K562 (cell line): ENCODE measurements around the gene SIMC1. TPM values are rescaled to one million over a fixed set of nuclear protein-coding genes. Genes with fewer than 3 reads are reported as not detected.

Experiments
- BACH1 ChIP-seq: fragments of 200-800 bp; sonication (Bioruptor generic); IDR thresholded peaks from 2 replicates; pipeline ENCODE4 v1.6.1; 2016; ENCODE audit warnings: missing genetic modification characterization, missing compliant biosample characterization
- BRD4 ChIP-seq: fragments of 200-600 bp; sonication (generic); IDR thresholded peaks from 2 replicates; pipeline ENCODE4 v1.6.1; 2017; ENCODE audit warnings: inconsistent platforms
- BRD9 ChIP-seq: fragments of 450-650 bp; IDR thresholded peaks from 2 replicates; pipeline ENCODE4 v1.6.1; 2018; ENCODE audit warnings: low read depth; ENCODE audit not compliant: partially characterized antibody
- DPF2 ChIP-seq: fragments of 450-650 bp; IDR thresholded peaks from 2 replicates; pipeline ENCODE4 v1.6.1; 2016
- ESRRA ChIP-seq: fragments of 450-650 bp; IDR thresholded peaks from 2 replicates; pipeline ENCODE4 v1.6.1; 2014; ENCODE audit warnings: low read depth, mild to moderate bottlenecking, moderate library complexity, borderline replicate concordance
- ETV5 ChIP-seq: sonication (generic); formaldehyde crosslinking; IDR thresholded peaks from 2 replicates; pipeline ENCODE4 v1.4.0; 2020; ENCODE audit warnings: low read depth, mild to moderate bottlenecking, missing genetic modification reagents
- GTF2A2 ChIP-seq: IDR thresholded peaks from 2 replicates; pipeline ENCODE4 v1.6.1; 2016; ENCODE audit warnings: mild to moderate bottlenecking, missing genetic modification characterization, missing compliant biosample characterization
- MCM5 ChIP-seq: fragments of 450-650 bp; IDR thresholded peaks from 2 replicates; pipeline ENCODE4 v1.6.1; 2016; ENCODE audit warnings: low read depth
- MECOM ChIP-seq: fragments of 250-450 bp; sonication (Bioruptor Pico); IDR thresholded peaks from 2 replicates; pipeline ENCODE4 v1.8.0; 2022; ENCODE audit warnings: inconsistent platforms
- MEIS2 ChIP-seq: fragments of 450-650 bp; IDR thresholded peaks from 2 replicates; pipeline ENCODE4 v1.6.1; 2014; ENCODE audit warnings: mild to moderate bottlenecking; ENCODE audit not compliant: partially characterized antibody
- MTA3 ChIP-seq: fragments of 450-650 bp; formaldehyde crosslinking; IDR thresholded peaks from 2 replicates; pipeline ENCODE4 v1.6.1; 2017; ENCODE audit warnings: mild to moderate bottlenecking, borderline replicate concordance
- NFXL1 ChIP-seq: fragments of 450-650 bp; formaldehyde crosslinking; IDR thresholded peaks from 2 replicates; pipeline ENCODE4 v1.4.0; 2021; ENCODE audit warnings: mild to moderate bottlenecking
- NUFIP1 ChIP-seq: fragments of 450-650 bp; IDR thresholded peaks from 2 replicates; pipeline ENCODE4 v1.6.1; 2018; ENCODE audit not compliant: partially characterized antibody
- PHF20 ChIP-seq: fragments of 450-650 bp; IDR thresholded peaks from 2 replicates; pipeline ENCODE4 v1.6.1; 2018; ENCODE audit not compliant: partially characterized antibody
- RBM34 ChIP-seq: fragments of 200-400 bp; formaldehyde crosslinking; IDR thresholded peaks from 2 replicates; pipeline ENCODE4 v1.6.1; 2018; ENCODE audit warnings: low read length, borderline replicate concordance; ENCODE audit not compliant: insufficient read depth
- RFX1 ChIP-seq: fragments of 450-650 bp; IDR thresholded peaks from 2 replicates; pipeline ENCODE4 v1.6.1; 2016; ENCODE audit warnings: mild to moderate bottlenecking, moderate library complexity
- SNIP1 ChIP-seq: fragments of 450-650 bp; IDR thresholded peaks from 2 replicates; pipeline ENCODE4 v1.7.1; 2017; ENCODE audit warnings: low read depth, mild to moderate bottlenecking
- TAL1 ChIP-seq: fragments of 450-650 bp; IDR thresholded peaks from 2 replicates; pipeline ENCODE4 v1.6.1; 2016; ENCODE audit warnings: mild to moderate bottlenecking
- YBX1 ChIP-seq: fragments of 450-650 bp; IDR thresholded peaks from 2 replicates; pipeline ENCODE4 v1.7.1; 2016; ENCODE audit warnings: mild to moderate bottlenecking
- polyA plus RNA-seq, 8 experiments: library from polyadenylated mRNA; depleted of rRNA in 4 of 8; stranded (reverse) in 5 of 8; unstranded in 3 of 8; fragments of >200 nt; fragmentation: Nextera tagmentation in 2 of 8; fragmentation: Illumina TruSeq in 1 of 8; extraction: Ambion mirVana in 2 of 8; extraction: Trizol in 1 of 8; gene quantifications; 2 replicates each; pipeline versions ENCODE4 v1.2.1 to v1.2.3, GENCODE V29; 2011 to 2014; ENCODE audit warnings: inconsistent platforms in 1 of 8, missing spikeins in 1 of 8
- total RNA-seq, 7 experiments: library from RNA; depleted of rRNA in 6 of 7; stranded (reverse); fragments of >200 nt in 6 of 7; fragmentation: Illumina TruSeq in 2 of 7; extraction: Trizol in 2 of 7; gene quantifications; 2 replicates each; pipeline versions ENCODE4 v1.2.1 to v1.2.3, GENCODE V29; 2011 to 2021; ENCODE audit warnings: low replicate concordance in 1 of 7
- TF ChIP-seq, protein P1 (sequence below): sonication (generic); formaldehyde crosslinking; IDR thresholded peaks from 2 replicates; pipeline ENCODE4 v1.8.0; 2022; ENCODE audit warnings: missing genetic modification reagents, mild to moderate bottlenecking, borderline replicate concordance
- TF ChIP-seq, protein P2 (sequence below): sonication (generic); formaldehyde crosslinking; IDR thresholded peaks from 2 replicates; pipeline ENCODE4 v1.8.1; 2023; ENCODE audit warnings: mild to moderate bottlenecking, missing genetic modification reagents
- TF ChIP-seq, protein P3 (sequence below): fragments of 200-800 bp; sonication (Bioruptor generic); IDR thresholded peaks from 2 replicates; pipeline ENCODE4 v1.6.1; 2017; ENCODE audit warnings: missing genetic modification characterization, missing compliant biosample characterization
- TF ChIP-seq, protein P4 (sequence below): fragments of 450-650 bp; IDR thresholded peaks from 2 replicates; pipeline ENCODE4 v1.6.1; 2016; ENCODE audit warnings: missing biosample characterization, missing genetic modification characterization

SIMC1 gene
- total and polyA plus RNA-seq, 9 of the 15 experiments (the other 6 are each of a cell fraction or from before 2014, with no cell fraction given): 7.2 to 36.3 (median 14.7) TPM

DNA sequence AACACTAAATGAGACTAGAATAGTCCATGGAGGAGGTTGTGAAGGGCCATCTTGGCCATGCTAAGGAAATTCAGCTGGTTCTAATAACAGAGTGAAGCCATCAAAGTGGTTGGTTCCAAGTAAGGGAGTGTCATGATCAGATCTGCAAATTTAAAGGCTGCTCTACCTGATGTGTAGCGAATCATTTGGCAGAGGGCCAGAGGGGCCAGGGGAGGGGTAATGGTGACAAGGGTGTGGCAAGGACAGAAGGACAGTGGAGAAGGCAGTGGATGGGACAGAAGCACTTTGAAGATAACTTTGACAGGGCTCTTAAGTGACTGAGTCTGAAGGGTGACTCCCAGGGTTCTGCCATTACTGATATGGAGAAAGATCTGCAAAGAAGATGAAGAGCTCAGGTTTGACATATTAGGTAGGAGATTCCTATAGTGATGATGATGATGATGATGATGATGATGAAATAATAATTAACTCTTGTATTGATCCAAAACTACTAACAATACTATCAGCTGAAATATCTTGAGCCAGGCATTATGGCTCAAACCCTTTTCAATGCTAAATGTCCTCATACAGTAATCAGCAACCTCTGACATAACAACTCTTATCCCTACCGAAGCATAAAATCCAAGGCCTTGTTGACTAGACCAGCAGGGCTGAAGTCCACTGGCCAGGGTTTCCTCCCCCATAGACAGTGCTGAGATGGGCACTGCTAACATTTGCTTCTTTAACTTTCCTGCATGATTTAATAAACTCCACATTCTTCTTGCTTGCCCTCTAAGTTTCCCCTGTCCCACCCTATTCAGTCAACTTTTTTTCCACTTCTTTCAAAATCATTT, 103.3 kb downstream of the SIMC1 start (continued):
- TF ChIP-seq, protein P1, sequence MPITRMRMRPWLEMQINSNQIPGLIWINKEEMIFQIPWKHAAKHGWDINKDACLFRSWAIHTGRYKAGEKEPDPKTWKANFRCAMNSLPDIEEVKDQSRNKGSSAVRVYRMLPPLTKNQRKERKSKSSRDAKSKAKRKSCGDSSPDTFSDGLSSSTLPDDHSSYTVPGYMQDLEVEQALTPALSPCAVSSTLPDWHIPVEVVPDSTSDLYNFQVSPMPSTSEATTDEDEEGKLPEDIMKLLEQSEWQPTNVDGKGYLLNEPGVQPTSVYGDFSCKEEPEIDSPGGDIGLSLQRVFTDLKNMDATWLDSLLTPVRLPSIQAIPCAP: no peak
- TF ChIP-seq NFXL1 (CRISPR knock-in tag) (no peak), TAL1 (peak; percentile 38; the same call in 1 of the 2 replicates), YBX1 (no peak), PHF20 (no peak), RFX1 (no peak), NUFIP1 (no peak), BRD4 (no peak), DPF2 (peak; percentile 55), SNIP1 (no peak), MCM5 (no peak), BRD9 (no peak), ESRRA (peak; percentile 86), BACH1 (tag) (no peak), GTF2A2 (tag) (no peak), MTA3 (no peak), ETV5 (CRISPR knock-in tag) (no peak), MEIS2 (peak; percentile 28), RBM34 (no peak), MECOM (CRISPR knock-in tag) (peak; percentile 77; the same call in 1 of the 2 replicates)
- TF ChIP-seq, protein P2, sequence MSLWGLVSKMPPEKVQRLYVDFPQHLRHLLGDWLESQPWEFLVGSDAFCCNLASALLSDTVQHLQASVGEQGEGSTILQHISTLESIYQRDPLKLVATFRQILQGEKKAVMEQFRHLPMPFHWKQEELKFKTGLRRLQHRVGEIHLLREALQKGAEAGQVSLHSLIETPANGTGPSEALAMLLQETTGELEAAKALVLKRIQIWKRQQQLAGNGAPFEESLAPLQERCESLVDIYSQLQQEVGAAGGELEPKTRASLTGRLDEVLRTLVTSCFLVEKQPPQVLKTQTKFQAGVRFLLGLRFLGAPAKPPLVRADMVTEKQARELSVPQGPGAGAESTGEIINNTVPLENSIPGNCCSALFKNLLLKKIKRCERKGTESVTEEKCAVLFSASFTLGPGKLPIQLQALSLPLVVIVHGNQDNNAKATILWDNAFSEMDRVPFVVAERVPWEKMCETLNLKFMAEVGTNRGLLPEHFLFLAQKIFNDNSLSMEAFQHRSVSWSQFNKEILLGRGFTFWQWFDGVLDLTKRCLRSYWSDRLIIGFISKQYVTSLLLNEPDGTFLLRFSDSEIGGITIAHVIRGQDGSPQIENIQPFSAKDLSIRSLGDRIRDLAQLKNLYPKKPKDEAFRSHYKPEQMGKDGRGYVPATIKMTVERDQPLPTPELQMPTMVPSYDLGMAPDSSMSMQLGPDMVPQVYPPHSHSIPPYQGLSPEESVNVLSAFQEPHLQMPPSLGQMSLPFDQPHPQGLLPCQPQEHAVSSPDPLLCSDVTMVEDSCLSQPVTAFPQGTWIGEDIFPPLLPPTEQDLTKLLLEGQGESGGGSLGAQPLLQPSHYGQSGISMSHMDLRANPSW (CRISPR knock-in tag): no peak
- TF ChIP-seq, protein P3, sequence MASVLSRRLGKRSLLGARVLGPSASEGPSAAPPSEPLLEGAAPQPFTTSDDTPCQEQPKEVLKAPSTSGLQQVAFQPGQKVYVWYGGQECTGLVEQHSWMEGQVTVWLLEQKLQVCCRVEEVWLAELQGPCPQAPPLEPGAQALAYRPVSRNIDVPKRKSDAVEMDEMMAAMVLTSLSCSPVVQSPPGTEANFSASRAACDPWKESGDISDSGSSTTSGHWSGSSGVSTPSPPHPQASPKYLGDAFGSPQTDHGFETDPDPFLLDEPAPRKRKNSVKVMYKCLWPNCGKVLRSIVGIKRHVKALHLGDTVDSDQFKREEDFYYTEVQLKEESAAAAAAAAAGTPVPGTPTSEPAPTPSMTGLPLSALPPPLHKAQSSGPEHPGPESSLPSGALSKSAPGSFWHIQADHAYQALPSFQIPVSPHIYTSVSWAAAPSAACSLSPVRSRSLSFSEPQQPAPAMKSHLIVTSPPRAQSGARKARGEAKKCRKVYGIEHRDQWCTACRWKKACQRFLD (CRISPR knock-in tag): no peak
- TF ChIP-seq, protein P4, sequence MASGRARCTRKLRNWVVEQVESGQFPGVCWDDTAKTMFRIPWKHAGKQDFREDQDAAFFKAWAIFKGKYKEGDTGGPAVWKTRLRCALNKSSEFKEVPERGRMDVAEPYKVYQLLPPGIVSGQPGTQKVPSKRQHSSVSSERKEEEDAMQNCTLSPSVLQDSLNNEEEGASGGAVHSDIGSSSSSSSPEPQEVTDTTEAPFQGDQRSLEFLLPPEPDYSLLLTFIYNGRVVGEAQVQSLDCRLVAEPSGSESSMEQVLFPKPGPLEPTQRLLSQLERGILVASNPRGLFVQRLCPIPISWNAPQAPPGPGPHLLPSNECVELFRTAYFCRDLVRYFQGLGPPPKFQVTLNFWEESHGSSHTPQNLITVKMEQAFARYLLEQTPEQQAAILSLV (tag): no peak
